Kidney (tissue), 14 donors: ENCODE results near the gene MRFAP1. TPM values are rescaled to one million over a fixed set of nuclear protein-coding genes. Genes with fewer than 3 reads are reported as not detected.

Source experiments
- DNase-seq, 5 donors: peaks; one replicate each; pipeline ENCODE4 v3.0.0-alpha.2; 2013 to 2020
- FAIRE-seq: peaks from 2 replicates; lab custom pipeline; 2012; peaks lifted over from hg19 to GRCh38; lab: Jason Lieb, UNC
- H3K27ac ChIP-seq, 2 donors: one replicate each; pipeline ENCODE4 v1.7.0; 2013; ENCODE audit warnings: low read depth in 2 of 2, low read length in 2 of 2, inconsistent platforms in 1 of 2
- H3K27me3 ChIP-seq: one replicate; pipeline ENCODE4 v1.7.1; 2013; ENCODE audit warnings: low read length, inconsistent platforms; ENCODE audit not compliant: control insufficient read depth, insufficient read depth
- H3K36me3 ChIP-seq, 3 donors: one replicate each; pipeline versions ENCODE4 v1.7.0 to v1.7.1; 2013; ENCODE audit warnings: low read length in 3 of 3, control low read depth in 1 of 3, inconsistent platforms in 1 of 3; ENCODE audit not compliant: insufficient read depth in 3 of 3, control insufficient read depth in 2 of 3
- H3K4me1 ChIP-seq, 3 donors: one replicate each; pipeline versions ENCODE4 v1.7.0 to v1.7.1; 2013; ENCODE audit warnings: low read length in 3 of 3, inconsistent platforms in 1 of 3, low read depth in 1 of 3; ENCODE audit not compliant: control insufficient read depth in 2 of 3, insufficient read depth in 2 of 3
- H3K4me3 ChIP-seq, 3 donors: one replicate each; pipeline versions ENCODE4 v1.7.0 to v1.8.1; 2013; ENCODE audit warnings: low read length in 3 of 3, control low read depth in 1 of 3, inconsistent platforms in 1 of 3
- H3K9ac ChIP-seq, 3 donors: one replicate each; pipeline versions ENCODE4 v1.7.0 to v1.7.1; 2013; ENCODE audit warnings: low read length in 3 of 3, control low read depth in 1 of 3, inconsistent platforms in 1 of 3
- H3K9me3 ChIP-seq, 3 donors: one replicate each; pipeline versions ENCODE4 v1.7.0 to v1.7.1; 2013; ENCODE audit warnings: low read length in 3 of 3, control low read depth in 1 of 3, inconsistent platforms in 1 of 3; ENCODE audit not compliant: control insufficient read depth in 2 of 3, insufficient read depth in 1 of 3
- intact Hi-C: fragments of 100-400 bp; cut with DNase I; formaldehyde crosslinking; loops from one replicate; pipeline ENCODE4 v1.11.1; 2022
- polyA plus RNA-seq: library from polyadenylated mRNA; stranded (reverse); fragments of 350-450 nt; fragmentation: Illumina TruSeq; extraction: RNeasy Lipid Tissue Mini Kit (QIAGEN cat#74804); gene quantifications from one replicate; pipeline ENCODE4 v1.2.3, GENCODE V29; 2014; ENCODE audit warnings: low read depth, low replicate concordance; ENCODE audit not compliant: insufficient read depth
- total RNA-seq: library from RNA; stranded (reverse); fragmentation: NEBNext Ultra II Directional; extraction: Animal tissue kit (Norgen Biotek cat#: 25700); gene quantifications from one replicate; pipeline ENCODE4 v1.2.1, GENCODE V29; 2021
- TF ChIP-seq, protein P1 (sequence below): IDR thresholded peaks from 3 replicates; pipeline ENCODE4 v1.5.1; 2012; ENCODE audit warnings: mild to moderate bottlenecking, moderate library complexity, borderline replicate concordance; ENCODE audit not compliant: insufficient read depth; ENCODE audit errors: extremely low read depth
- donor health status: control.
- donor health status: control.
- donor health status: control.
- donor health status: control.
- donor health status: control.
- donor health status: DM: yes; HTN: yes; CAD: no.
- donor health status: Normal renal cell carcinoma (clear cell type).

Gene MRFAP1
- total and polyA plus RNA-seq, 2 donors from 2014 or later = 264 to 406 TPM

DNA sequence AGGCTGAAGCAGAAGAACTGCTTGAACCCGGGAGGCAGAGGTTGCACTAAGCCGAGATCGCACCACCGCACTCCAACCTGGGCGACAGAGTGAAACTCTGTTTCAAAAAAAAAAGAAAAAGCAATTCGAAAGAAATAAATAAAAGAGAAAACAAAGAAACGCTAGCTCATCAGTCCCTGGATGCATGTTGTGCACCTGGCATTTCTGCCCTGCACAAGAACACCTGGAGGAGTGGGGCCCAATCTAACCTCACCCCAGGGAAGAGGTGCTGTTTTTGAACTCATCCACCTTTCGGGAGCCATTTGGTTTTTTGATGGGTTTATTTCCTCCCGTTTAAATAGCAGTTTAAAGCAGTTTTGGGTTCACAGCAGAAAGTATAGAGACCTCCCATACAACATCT, 5.7 kb upstream of the MRFAP1 start:
- Histone ChIP-seq H3K4me1 (no peaks in the 10 kb centered on the region), H3K27me3 (no peaks in the 10 kb centered on the region), H3K4me3 (no peak overlapping the region), H3K9me3 (no peaks in the 10 kb centered on the region), H3K9ac (no peak overlapping the region), H3K36me3 (no peaks in the 10 kb centered on the region), H3K27ac (no peak overlapping the region)
- DNase-seq (no peak), FAIRE-seq (no peak)
- intact Hi-C loops = no loop called here
- TF ChIP-seq, protein P1, sequence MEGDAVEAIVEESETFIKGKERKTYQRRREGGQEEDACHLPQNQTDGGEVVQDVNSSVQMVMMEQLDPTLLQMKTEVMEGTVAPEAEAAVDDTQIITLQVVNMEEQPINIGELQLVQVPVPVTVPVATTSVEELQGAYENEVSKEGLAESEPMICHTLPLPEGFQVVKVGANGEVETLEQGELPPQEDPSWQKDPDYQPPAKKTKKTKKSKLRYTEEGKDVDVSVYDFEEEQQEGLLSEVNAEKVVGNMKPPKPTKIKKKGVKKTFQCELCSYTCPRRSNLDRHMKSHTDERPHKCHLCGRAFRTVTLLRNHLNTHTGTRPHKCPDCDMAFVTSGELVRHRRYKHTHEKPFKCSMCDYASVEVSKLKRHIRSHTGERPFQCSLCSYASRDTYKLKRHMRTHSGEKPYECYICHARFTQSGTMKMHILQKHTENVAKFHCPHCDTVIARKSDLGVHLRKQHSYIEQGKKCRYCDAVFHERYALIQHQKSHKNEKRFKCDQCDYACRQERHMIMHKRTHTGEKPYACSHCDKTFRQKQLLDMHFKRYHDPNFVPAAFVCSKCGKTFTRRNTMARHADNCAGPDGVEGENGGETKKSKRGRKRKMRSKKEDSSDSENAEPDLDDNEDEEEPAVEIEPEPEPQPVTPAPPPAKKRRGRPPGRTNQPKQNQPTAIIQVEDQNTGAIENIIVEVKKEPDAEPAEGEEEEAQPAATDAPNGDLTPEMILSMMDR = no peak

DNA sequence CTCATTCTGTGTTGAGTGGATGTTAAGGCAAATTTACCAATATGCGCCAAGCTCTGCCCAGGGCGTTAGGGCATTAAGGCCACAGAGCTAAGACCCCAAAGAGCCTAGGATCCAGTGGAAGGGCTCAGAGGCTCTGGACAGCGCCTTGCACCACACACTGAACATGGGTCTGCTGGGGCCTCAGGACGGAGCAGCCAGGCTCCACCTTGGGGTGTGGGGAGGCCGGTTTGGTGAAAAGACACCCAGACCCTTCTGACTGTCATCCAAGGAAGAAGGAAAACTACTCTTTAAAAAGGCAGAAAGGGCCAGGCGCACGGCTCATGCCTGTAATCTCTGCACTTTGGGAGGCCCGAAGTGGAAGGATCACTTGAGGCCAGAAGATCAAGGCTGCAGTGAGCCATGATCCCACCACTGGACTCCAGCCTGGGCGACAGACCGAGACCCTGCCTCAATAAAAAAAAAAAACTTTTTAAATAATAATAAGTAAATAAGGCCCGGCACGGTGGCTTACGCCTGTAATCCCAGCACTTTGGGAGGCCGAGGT, 1.3 kb upstream of the MRFAP1 start:
- Histone ChIP-seq H3K9me3 (no peaks in the 10 kb centered on the region), H3K36me3 (peaks cover 0 to 20% (median 7%) of the 10 kb centered on the region in 3 donors), H3K9ac (no peak overlapping the region), H3K4me1 (peaks cover 5 to 20% (median 19%) of the 10 kb centered on the region in 3 donors), H3K4me3 (no peak overlapping the region), H3K27ac (no peak overlapping the region), H3K27me3 (no peaks in the 10 kb centered on the region)
- TF ChIP-seq, protein P1 = no peak
- intact Hi-C loops = no loop called here
- DNase-seq (no peak), FAIRE-seq (no peak)

DNA sequence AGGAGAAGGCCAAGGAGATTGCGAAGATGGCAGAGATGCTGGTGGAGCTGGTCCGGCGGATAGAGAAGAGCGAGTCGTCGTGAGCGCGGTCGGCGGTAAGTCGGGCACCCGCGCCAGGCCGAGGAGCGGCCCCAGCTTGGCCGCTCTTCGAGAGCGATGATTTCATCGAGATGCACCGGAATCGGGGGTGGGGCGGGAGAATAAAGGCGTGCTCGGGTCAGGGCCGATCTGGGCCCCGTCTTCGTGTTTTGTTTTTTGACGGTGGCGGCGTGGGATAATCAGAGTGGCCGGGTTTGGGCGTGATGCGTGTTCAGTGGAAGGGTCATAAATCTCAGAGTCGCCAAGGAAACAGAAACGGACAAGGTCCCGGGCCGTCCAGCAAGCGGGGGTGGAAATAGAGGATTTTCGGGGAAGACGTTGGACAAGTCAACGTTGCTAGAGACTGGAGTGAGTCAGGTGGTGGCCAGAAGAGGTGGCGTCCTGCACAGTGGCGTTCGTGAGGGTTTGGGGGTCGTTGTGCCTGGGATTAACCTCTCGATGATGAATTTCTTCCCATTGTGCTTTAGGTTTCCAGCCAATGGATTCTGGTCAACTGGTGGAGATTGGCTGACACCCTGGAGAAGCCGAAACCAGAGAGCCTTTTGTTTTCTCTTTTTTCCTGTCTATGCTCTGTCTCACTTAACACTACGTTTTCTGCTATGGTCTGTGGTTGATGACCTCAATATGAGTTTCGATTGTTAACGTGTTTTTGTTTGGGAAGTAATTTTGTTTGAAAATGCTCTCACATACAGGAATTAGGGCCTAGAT, 882 bp downstream of the MRFAP1 start:
- no peak for FAIRE-seq
- DNase-seq = peak in 4 of 5 donors; percentile 48 to 79 (median 76)
- Histone ChIP-seq H3K27me3 (no peaks in the 10 kb centered on the region), H3K4me1 (peaks cover 5 to 20% (median 19%) of the 10 kb centered on the region in 3 donors), H3K9ac (peak overlapping the region; percentile 74 to 100 (median 99)), H3K27ac (peak overlapping the region; percentile 96 to 97), H3K9me3 (no peaks in the 10 kb centered on the region), H3K36me3 (peaks cover 0 to 20% (median 7%) of the 10 kb centered on the region in 3 donors), H3K4me3 (peak overlapping the region; percentile 78 to 99 (median 98))
- TF ChIP-seq, protein P1 = no peak
- intact Hi-C loops = no loop called here
